GM23338 (cell line): ENCODE measurements around the gene BRD9. TPM values are rescaled to one million over a fixed set of nuclear protein-coding genes. Genes with fewer than 3 reads are reported as not detected.

Experiments
- ATAC-seq: fragments of 200-7000 bp; cut with Tn5 transposase; 3 replicates; pipeline ENCODE4 v1.9.1; 2020
- DNase-seq: peaks from one replicate; pipeline ENCODE4 v3.0.0-alpha.2; 2015; ENCODE audit warnings: low spot score
- H2AFZ ChIP-seq: fragments of 200-600 bp; sonication (generic); 2 replicates; pipeline ENCODE4 v1.8.0; 2016; ENCODE audit warnings: antibody characterized with exemption, mild to moderate bottlenecking, moderate library complexity
- H3F3A ChIP-seq: fragments of 200-600 bp; sonication (generic); replicated peaks from 2 replicates; pipeline ENCODE4 v1.8.0; 2017; ENCODE audit warnings: antibody characterized with exemption, mixed run types, low read depth
- H3K27ac ChIP-seq: fragments of 200-600 bp; sonication (generic); 2 replicates; pipeline ENCODE4 v1.6.1; 2016; ENCODE audit warnings: low read depth
- H3K27me3 ChIP-seq: fragments of 200-600 bp; sonication (generic); 2 replicates; pipeline ENCODE4 v1.8.0; 2016; ENCODE audit warnings: mild to moderate bottlenecking, mixed run types, moderate library complexity; ENCODE audit not compliant: insufficient read depth
- H3K36me3 ChIP-seq: fragments of 200-600 bp; sonication (generic); 2 replicates; pipeline ENCODE4 v1.8.0; 2016; ENCODE audit warnings: mild to moderate bottlenecking; ENCODE audit not compliant: insufficient read depth
- H3K4me1 ChIP-seq: fragments of 200-600 bp; sonication (generic); 2 replicates; pipeline ENCODE4 v1.8.0; 2016; ENCODE audit warnings: mild to moderate bottlenecking, moderate library complexity; ENCODE audit not compliant: insufficient read depth
- H3K4me2 ChIP-seq: fragments of 200-600 bp; sonication (generic); 2 replicates; pipeline ENCODE4 v1.7.1; 2017; ENCODE audit warnings: mixed run types
- H3K4me3 ChIP-seq: fragments of 200-600 bp; sonication (generic); 2 replicates; pipeline ENCODE4 v1.6.1; 2016; ENCODE audit warnings: mixed run types
- H3K79me2 ChIP-seq: fragments of 200-600 bp; sonication (generic); replicated peaks from 2 replicates; pipeline ENCODE4 v1.8.0; 2017; ENCODE audit warnings: mild to moderate bottlenecking; ENCODE audit not compliant: insufficient read depth
- H3K9me2 ChIP-seq: fragments of 200-600 bp; sonication (generic); 2 replicates; pipeline ENCODE4 v1.8.0; 2017; ENCODE audit not compliant: insufficient read depth
- H4K20me1 ChIP-seq: fragments of 200-600 bp; sonication (generic); replicated peaks from 2 replicates; pipeline ENCODE4 v1.8.0; 2017; ENCODE audit warnings: mild to moderate bottlenecking; ENCODE audit not compliant: insufficient read depth
- H3K27ac Mint-ChIP-seq: 2 replicates; pipeline ENCODE4 v1.8.0; 2020; ENCODE audit warnings: inconsistent platforms, mild to moderate bottlenecking, moderate library complexity, mixed read lengths
- H3K27me3 Mint-ChIP-seq: 3 replicates; pipeline ENCODE4 v1.8.0; 2022; ENCODE audit warnings: low read depth, mild to moderate bottlenecking, moderate library complexity, mixed read lengths, inconsistent platforms; ENCODE audit not compliant: insufficient read depth, poor library complexity
- H3K36me3 Mint-ChIP-seq: 3 replicates; pipeline ENCODE4 v1.8.0; 2021; ENCODE audit warnings: low read depth, mild to moderate bottlenecking, inconsistent platforms, moderate library complexity, mixed read lengths
- H3K4me1 Mint-ChIP-seq: 3 replicates; pipeline ENCODE4 v1.8.0; 2020; ENCODE audit warnings: mild to moderate bottlenecking, inconsistent platforms, mixed read lengths
- H3K4me3 Mint-ChIP-seq: 3 replicates; pipeline ENCODE4 v1.8.0; 2021; ENCODE audit warnings: moderate library complexity, mild to moderate bottlenecking, inconsistent platforms, mixed read lengths
- H3K9me3 Mint-ChIP-seq: 3 replicates; pipeline ENCODE4 v1.8.0; 2020; ENCODE audit warnings: moderate library complexity, mild to moderate bottlenecking, inconsistent platforms, mixed read lengths
- CREB1 ChIP-seq: fragments of 250-450 bp; sonication (Bioruptor Pico); IDR thresholded peaks from 2 replicates; pipeline ENCODE4 v1.5.0; 2020; ENCODE audit warnings: low read depth, mild to moderate bottlenecking, moderate library complexity
- STAT1 ChIP-seq: IDR thresholded peaks from one replicate; pipeline ENCODE4 v1.6.1; 2016; ENCODE audit warnings: antibody characterized with exemption; ENCODE audit not compliant: unreplicated experiment
- ZNF114 ChIP-seq: fragments of 250-450 bp; sonication (Bioruptor Pico); IDR thresholded peaks from 2 replicates; pipeline ENCODE4 v1.5.0; 2020; ENCODE audit warnings: mild to moderate bottlenecking, moderate library complexity
- polyA plus RNA-seq: library from polyadenylated mRNA; unstranded; fragments of >200 nt; fragmentation: Nextera tagmentation; extraction: Ambion mirVana; gene quantifications from 2 replicates; pipeline ENCODE4 v1.2.1, GENCODE V29; 2016
- total RNA-seq: library from RNA; depleted of rRNA; stranded (reverse); fragments of >200 nt; shearing (Covaris generic); gene quantifications from 2 replicates; pipeline ENCODE4 v1.2.3, GENCODE V29; 2014
- TF ChIP-seq, protein P1 (sequence below): fragments of 250-450 bp; sonication (Bioruptor Pico); IDR thresholded peaks from 2 replicates; pipeline ENCODE4 v1.5.0; 2020; ENCODE audit warnings: mild to moderate bottlenecking, moderate library complexity
- TF ChIP-seq, protein P2 (sequence below), 2 experiments: fragments of 200-600 bp in 1 of 2; sonication (generic) in 1 of 2; conservative IDR thresholded peaks; 2 replicates each; pipeline versions ENCODE4 v1.5.1 to v1.6.1; 2016 to 2017; ENCODE audit warnings: antibody characterized with exemption in 2 of 2, low read depth in 2 of 2, mild to moderate bottlenecking in 2 of 2, moderate library complexity in 1 of 2

Gene BRD9
- total and polyA plus RNA-seq, 2 experiments from 2014 or later, result 32.9 to 54.7 TPM

GRCh38 chr5:867300-867870 lies 25.2 kb downstream of the BRD9 start:
- Histone ChIP-seq H2AFZ (no peak overlapping the region), H3K4me2 (no peak overlapping the region), H3K4me1 (no peaks in the 10 kb centered on the region), H3K4me3 (no peak overlapping the region), H3K79me2 (no peaks in the 10 kb centered on the region), H3K27me3 (no peaks in the 10 kb centered on the region), H3K9me2 (no peaks in the 10 kb centered on the region), H4K20me1 (peaks cover 20% of the 10 kb centered on the region), H3K27ac (no peak overlapping the region), H3F3A (0 out of 2 replicates have a peak, but pooled peaks cover 4% of the 10 kb centered on the region), H3K36me3 (peaks cover 39% of the 10 kb centered on the region)
- peaks cover 82% of the 10 kb centered on the region for H3K36me3 Mint-ChIP-seq
- no peak overlapping the region for H3K27ac Mint-ChIP-seq
- H3K4me1 Mint-ChIP-seq, result peaks cover 5% of the 10 kb centered on the region; the same call in 2 of the 3 replicates
- H3K9me3 Mint-ChIP-seq, result no peaks in the 10 kb centered on the region
- TF ChIP-seq, protein P1, sequence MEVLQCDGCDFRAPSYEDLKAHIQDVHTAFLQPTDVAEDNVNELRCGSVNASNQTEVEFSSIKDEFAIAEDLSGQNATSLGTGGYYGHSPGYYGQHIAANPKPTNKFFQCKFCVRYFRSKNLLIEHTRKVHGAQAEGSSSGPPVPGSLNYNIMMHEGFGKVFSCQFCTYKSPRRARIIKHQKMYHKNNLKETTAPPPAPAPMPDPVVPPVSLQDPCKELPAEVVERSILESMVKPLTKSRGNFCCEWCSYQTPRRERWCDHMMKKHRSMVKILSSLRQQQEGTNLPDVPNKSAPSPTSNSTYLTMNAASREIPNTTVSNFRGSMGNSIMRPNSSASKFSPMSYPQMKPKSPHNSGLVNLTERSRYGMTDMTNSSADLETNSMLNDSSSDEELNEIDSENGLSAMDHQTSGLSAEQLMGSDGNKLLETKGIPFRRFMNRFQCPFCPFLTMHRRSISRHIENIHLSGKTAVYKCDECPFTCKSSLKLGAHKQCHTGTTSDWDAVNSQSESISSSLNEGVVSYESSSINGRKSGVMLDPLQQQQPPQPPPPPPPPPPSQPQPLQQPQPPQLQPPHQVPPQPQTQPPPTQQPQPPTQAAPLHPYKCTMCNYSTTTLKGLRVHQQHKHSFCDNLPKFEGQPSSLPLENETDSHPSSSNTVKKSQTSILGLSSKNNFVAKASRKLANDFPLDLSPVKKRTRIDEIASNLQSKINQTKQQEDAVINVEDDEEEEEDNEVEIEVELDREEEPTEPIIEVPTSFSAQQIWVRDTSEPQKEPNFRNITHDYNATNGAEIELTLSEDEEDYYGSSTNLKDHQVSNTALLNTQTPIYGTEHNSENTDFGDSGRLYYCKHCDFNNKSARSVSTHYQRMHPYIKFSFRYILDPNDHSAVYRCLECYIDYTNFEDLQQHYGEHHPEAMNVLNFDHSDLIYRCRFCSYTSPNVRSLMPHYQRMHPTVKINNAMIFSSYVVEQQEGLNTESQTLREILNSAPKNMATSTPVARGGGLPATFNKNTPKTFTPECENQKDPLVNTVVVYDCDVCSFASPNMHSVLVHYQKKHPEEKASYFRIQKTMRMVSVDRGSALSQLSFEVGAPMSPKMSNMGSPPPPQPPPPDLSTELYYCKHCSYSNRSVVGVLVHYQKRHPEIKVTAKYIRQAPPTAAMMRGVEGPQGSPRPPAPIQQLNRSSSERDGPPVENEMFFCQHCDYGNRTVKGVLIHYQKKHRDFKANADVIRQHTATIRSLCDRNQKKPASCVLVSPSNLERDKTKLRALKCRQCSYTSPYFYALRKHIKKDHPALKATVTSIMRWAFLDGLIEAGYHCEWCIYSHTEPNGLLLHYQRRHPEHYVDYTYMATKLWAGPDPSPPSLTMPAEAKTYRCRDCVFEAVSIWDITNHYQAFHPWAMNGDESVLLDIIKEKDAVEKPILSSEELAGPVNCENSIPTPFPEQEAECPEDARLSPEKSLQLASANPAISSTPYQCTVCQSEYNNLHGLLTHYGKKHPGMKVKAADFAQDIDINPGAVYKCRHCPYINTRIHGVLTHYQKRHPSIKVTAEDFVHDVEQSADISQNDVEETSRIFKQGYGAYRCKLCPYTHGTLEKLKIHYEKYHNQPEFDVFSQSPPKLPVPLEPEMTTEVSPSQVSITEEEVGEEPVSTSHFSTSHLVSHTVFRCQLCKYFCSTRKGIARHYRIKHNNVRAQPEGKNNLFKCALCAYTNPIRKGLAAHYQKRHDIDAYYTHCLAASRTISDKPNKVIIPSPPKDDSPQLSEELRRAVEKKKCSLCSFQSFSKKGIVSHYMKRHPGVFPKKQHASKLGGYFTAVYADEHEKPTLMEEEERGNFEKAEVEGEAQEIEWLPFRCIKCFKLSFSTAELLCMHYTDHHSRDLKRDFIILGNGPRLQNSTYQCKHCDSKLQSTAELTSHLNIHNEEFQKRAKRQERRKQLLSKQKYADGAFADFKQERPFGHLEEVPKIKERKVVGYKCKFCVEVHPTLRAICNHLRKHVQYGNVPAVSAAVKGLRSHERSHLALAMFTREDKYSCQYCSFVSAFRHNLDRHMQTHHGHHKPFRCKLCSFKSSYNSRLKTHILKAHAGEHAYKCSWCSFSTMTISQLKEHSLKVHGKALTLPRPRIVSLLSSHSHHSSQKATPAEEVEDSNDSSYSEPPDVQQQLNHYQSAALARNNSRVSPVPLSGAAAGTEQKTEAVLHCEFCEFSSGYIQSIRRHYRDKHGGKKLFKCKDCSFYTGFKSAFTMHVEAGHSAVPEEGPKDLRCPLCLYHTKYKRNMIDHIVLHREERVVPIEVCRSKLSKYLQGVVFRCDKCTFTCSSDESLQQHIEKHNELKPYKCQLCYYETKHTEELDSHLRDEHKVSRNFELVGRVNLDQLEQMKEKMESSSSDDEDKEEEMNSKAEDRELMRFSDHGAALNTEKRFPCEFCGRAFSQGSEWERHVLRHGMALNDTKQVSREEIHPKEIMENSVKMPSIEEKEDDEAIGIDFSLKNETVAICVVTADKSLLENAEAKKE (CRISPR knock-in tag), result no peak
- TF ChIP-seq STAT1 (no peak), CREB1 (CRISPR knock-in tag) (no peak), ZNF114 (CRISPR knock-in tag) (no peak)
- TF ChIP-seq, protein P2, sequence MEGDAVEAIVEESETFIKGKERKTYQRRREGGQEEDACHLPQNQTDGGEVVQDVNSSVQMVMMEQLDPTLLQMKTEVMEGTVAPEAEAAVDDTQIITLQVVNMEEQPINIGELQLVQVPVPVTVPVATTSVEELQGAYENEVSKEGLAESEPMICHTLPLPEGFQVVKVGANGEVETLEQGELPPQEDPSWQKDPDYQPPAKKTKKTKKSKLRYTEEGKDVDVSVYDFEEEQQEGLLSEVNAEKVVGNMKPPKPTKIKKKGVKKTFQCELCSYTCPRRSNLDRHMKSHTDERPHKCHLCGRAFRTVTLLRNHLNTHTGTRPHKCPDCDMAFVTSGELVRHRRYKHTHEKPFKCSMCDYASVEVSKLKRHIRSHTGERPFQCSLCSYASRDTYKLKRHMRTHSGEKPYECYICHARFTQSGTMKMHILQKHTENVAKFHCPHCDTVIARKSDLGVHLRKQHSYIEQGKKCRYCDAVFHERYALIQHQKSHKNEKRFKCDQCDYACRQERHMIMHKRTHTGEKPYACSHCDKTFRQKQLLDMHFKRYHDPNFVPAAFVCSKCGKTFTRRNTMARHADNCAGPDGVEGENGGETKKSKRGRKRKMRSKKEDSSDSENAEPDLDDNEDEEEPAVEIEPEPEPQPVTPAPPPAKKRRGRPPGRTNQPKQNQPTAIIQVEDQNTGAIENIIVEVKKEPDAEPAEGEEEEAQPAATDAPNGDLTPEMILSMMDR (conservative IDR thresholded peaks at IDR 0.05; ENCODE audit: low read depth in 2 of 2), result peak in 1 of 2 experiments; percentile 11; a peak in 1 of 4 replicates
- no peak overlapping the region for H3K4me3 Mint-ChIP-seq
- H3K27me3 Mint-ChIP-seq, result peaks cover 2% of the 10 kb centered on the region
- DNase-seq (peak; percentile 29), ATAC-seq (peak; percentile 52)
